HEK293 (cell line): ENCODE results near the gene XYLB.

Source experiments
- CTCF ChIP-seq: fragments of 450-650 bp; formaldehyde crosslinking; IDR thresholded peaks from 2 replicates; pipeline ENCODE4 v1.5.1; 2016; ENCODE audit warnings: missing biosample characterization, missing genetic modification characterization
- SALL2 ChIP-seq: fragments of 450-650 bp; formaldehyde crosslinking; IDR thresholded peaks from 2 replicates; pipeline ENCODE4 v1.5.0; 2017; ENCODE audit warnings: missing biosample characterization, mild to moderate bottlenecking, missing genetic modification characterization, borderline replicate concordance
- SETDB1 ChIP-seq: IDR thresholded peaks from one replicate; pipeline ENCODE4 v1.6.1; 2017; ENCODE audit warnings: mild to moderate bottlenecking, low read length, moderate library complexity, mixed read lengths; ENCODE audit not compliant: insufficient read length
- ZNF501 ChIP-seq: fragments of 450-650 bp; formaldehyde crosslinking; IDR thresholded peaks from 2 replicates; pipeline ENCODE4 v1.5.1; 2016; ENCODE audit warnings: missing biosample characterization, missing genetic modification characterization
- ZNF544 ChIP-seq: fragments of 450-650 bp; formaldehyde crosslinking; IDR thresholded peaks from 2 replicates; pipeline ENCODE4 v1.5.0; 2017; ENCODE audit warnings: missing biosample characterization, missing genetic modification characterization
- ZNF792 ChIP-seq: fragments of 450-650 bp; formaldehyde crosslinking; IDR thresholded peaks from 2 replicates; pipeline ENCODE4 v1.5.1; 2016; ENCODE audit warnings: missing biosample characterization, missing genetic modification characterization
- ZSCAN18 ChIP-seq: fragments of 450-650 bp; formaldehyde crosslinking; IDR thresholded peaks from 2 replicates; pipeline ENCODE4 v1.5.1; 2016; ENCODE audit warnings: missing biosample characterization, missing genetic modification characterization

GRCh38 chr3:38331257-38332022 is 15.1 kb upstream of the XYLB start:
- TF ChIP-seq SALL2 (tag by site-specific recombination) (no peak), ZNF544 (tag by site-specific recombination) (no peak), ZNF501 (tag by site-specific recombination) (no peak), CTCF (no peak), SETDB1 (no peak), ZSCAN18 (tag by site-specific recombination) (no peak), ZNF792 (tag by site-specific recombination) (no peak)
